Kidney epithelial cell (primary cell): ENCODE results near the gene TFDP2. TPM values are rescaled to one million over a fixed set of nuclear protein-coding genes. Genes with fewer than 3 reads are reported as not detected.

Source experiments
- DNase-seq: peaks from one replicate; pipeline ENCODE4 v3.0.0-alpha.2; 2010; ENCODE audit warnings: low read depth
- H3K27me3 ChIP-seq: 2 replicates; pipeline ENCODE4 v1.6.0; 2011; ENCODE audit warnings: low read length; ENCODE audit not compliant: control insufficient read depth, insufficient read depth
- H3K36me3 ChIP-seq: 2 replicates; pipeline ENCODE4 v1.5.1; 2011; ENCODE audit warnings: low read length; ENCODE audit not compliant: control insufficient read depth, insufficient read depth
- H3K4me3 ChIP-seq: 2 replicates; pipeline ENCODE4 v1.5.1; 2011; ENCODE audit warnings: low read depth, mild to moderate bottlenecking, control low read depth, low read length
- total RNA-seq: library from RNA; depleted of rRNA; stranded (reverse); fragments of >200 nt; gene quantifications from 2 replicates; pipeline ENCODE4 v1.2.3, GENCODE V29; 2015
- TF ChIP-seq, protein P1 (sequence below): IDR thresholded peaks from 2 replicates; pipeline ENCODE4 v1.5.1; 2011; ENCODE audit warnings: mild to moderate bottlenecking, moderate library complexity, low read length, control low read depth, inconsistent platforms; ENCODE audit not compliant: insufficient read depth, poor library complexity, severe bottlenecking

TFDP2 gene
- total RNA-seq, 1 donor from 2014 or later, result 48.0 TPM

DNA sequence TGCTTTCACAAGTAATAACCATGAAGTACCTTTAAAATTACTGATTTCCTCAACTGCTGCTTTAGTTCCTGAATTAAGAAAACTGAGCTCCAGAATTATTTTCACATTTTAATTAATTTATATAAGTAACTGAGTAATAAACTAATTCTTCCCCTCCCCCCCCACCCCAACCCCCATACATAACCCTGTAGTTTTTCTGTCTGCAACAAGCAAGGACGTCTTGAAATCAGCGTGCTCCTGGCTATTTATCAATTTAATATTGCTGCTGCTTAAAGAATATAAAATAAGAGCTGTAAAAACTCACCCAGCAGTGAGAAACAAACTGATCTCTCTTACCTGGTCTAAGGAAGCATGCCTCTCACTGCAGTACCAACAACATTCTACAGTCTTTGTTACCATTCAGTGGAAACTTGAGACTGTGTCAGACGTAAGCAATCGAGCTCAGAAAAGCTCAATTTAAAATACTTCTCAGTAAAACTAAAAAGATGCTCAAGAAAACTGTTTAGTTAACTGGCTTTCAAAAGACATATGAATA, 121.0 kb downstream of the TFDP2 start:
- TF ChIP-seq, protein P1, sequence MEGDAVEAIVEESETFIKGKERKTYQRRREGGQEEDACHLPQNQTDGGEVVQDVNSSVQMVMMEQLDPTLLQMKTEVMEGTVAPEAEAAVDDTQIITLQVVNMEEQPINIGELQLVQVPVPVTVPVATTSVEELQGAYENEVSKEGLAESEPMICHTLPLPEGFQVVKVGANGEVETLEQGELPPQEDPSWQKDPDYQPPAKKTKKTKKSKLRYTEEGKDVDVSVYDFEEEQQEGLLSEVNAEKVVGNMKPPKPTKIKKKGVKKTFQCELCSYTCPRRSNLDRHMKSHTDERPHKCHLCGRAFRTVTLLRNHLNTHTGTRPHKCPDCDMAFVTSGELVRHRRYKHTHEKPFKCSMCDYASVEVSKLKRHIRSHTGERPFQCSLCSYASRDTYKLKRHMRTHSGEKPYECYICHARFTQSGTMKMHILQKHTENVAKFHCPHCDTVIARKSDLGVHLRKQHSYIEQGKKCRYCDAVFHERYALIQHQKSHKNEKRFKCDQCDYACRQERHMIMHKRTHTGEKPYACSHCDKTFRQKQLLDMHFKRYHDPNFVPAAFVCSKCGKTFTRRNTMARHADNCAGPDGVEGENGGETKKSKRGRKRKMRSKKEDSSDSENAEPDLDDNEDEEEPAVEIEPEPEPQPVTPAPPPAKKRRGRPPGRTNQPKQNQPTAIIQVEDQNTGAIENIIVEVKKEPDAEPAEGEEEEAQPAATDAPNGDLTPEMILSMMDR, result no peak
- DNase-seq, result peak; percentile 65
- no peaks in the 10 kb centered on the region for H3K36me3 ChIP-seq
- H3K27me3 ChIP-seq, result no peaks in the 10 kb centered on the region
- peak overlapping the region; percentile 61 for H3K4me3 ChIP-seq

DNA sequence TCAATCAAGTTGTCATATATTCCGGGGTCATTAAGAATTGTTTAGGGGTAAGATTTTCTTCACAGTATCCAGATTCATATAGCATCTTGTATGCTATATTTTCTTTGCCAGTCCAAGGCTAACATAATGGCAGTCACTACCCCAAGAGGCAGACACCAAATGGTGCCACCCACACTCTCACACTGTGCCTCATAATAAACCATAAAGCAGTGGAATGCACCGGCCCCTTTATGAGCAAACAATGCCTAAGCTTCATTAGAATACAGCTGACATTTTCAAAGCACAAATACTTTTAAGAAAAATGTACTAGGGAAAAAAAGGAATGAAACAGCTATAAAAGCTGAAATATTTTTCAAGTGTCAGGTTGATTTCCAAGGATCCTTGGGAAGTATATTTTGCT, 121.6 kb downstream of the TFDP2 start:
- TF ChIP-seq, protein P1, result no peak
- DNase-seq, result no peak

DNA sequence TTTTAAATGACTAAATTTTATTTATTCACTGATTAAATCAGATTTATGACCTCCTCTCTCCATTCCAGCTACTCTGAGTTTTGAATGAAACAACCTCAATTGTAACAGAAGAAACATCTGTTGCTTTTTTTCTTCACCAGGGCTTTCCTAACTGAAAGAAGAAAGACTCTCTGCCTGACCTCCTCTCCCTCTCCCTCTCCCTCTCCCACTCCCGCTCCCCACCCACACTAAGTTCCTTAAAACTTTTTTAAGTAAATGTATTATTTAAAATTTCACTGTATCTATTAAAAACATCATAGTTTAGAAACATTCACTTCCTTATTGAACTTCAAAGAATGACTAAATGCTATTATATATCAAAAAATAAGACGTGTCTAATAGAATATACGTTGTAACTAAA, 122.0 kb downstream of the TFDP2 start:
- Histone ChIP-seq H3K36me3 (no peaks in the 10 kb centered on the region), H3K4me3 (peak overlapping the region; percentile 61), H3K27me3 (no peaks in the 10 kb centered on the region)
- no peak for DNase-seq
- TF ChIP-seq, protein P1, result no peak

More for the DNA sequence above, 121.6 kb downstream of the TFDP2 start:
- Histone ChIP-seq H3K27me3 (no peaks in the 10 kb centered on the region), H3K36me3 (no peaks in the 10 kb centered on the region), H3K4me3 (peak overlapping the region; percentile 61)

DNA sequence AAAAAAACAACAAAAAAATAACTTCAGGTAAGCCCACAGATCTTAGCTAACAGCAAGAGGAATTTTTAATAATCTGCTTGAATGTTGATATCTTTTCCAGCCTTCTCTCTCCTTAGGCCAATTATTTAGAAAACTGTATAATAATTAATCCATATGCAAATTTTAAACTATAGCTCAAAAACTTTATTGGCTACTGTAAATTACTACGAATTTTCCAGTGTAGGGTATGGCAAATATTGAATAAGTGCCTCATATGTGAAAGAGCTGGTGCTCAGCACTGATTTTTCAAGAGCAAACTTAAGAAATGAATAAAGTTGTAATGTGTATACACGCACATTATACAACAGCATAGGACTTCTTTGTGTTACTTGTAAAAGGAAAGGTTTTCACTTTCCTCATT, 123.0 kb downstream of the TFDP2 start:
- TF ChIP-seq, protein P1, result no peak
- DNase-seq, result no peak
- Histone ChIP-seq H3K27me3 (no peaks in the 10 kb centered on the region), H3K4me3 (no peak overlapping the region), H3K36me3 (no peaks in the 10 kb centered on the region)

DNA sequence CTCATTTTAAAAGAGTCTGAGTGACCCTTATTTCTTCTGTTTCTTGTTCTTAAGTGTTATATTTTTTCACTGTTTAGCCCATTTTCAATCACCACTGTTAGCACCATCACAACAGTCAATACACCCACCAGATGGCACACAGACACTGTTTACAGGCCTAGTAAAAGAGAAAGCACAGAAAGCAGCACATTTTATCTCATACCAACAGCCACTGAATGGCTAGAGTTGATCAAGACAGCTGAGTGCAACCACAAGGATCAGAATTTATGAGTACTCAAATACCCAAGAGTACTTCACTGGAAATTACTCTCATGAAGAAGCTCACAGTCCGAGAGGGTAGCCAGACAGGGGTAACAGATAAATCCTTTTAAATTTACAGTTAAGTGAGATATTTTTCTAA, 127.0 kb downstream of the TFDP2 start:
- H3K36me3 ChIP-seq, result no peaks in the 10 kb centered on the region
- TF ChIP-seq, protein P1, result peak; percentile 3
- no peak overlapping the region for H3K4me3 ChIP-seq
- no peak for DNase-seq
- H3K27me3 ChIP-seq, result no peaks in the 10 kb centered on the region

DNA sequence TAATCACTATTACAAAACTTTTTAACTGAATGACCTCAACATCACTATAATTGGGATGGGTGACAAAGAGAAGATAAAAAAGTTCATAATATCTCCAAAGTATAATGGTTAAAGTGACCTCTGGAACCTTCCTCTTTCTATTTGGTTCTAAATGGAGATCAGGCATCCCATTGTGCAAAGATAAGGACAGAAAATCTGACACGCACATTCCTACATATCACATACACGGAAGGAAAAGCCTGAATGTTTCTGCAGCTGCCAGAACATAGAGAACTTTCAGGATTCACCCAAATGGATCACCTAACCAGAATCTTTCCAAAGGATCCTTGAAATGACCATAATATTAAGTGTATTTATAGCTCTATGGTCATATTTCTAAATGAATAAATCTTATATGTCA, 128.2 kb downstream of the TFDP2 start:
- no peak for DNase-seq
- TF ChIP-seq, protein P1, result no peak
- Histone ChIP-seq H3K36me3 (no peaks in the 10 kb centered on the region), H3K27me3 (no peaks in the 10 kb centered on the region), H3K4me3 (no peak overlapping the region)
